Mesenchymal stem cell (in vitro differentiated cells and primary cell): ENCODE measurements around the gene PDE6C.

Experiments used
- DNase-seq: peaks from one replicate; pipeline ENCODE4 v3.0.0-alpha.2; 2013
- H2AFZ ChIP-seq: one replicate; pipeline ENCODE4 v1.6.1; 2013; ENCODE audit warnings: low read depth, mild to moderate bottlenecking, control low read depth, inconsistent platforms, low read length, moderate library complexity
- H2AK5ac ChIP-seq: 2 replicates; pipeline ENCODE4 v1.6.1; 2013; ENCODE audit warnings: low read length, moderate library complexity, mild to moderate bottlenecking, inconsistent platforms; ENCODE audit not compliant: severe bottlenecking
- H2BK120ac ChIP-seq: one replicate; pipeline ENCODE4 v1.6.1; 2013; ENCODE audit warnings: low read depth, mild to moderate bottlenecking, inconsistent platforms, low read length, moderate library complexity
- H2BK12ac ChIP-seq, 2 experiments: one replicate each; pipeline ENCODE4 v1.6.1; 2013; ENCODE audit warnings: inconsistent platforms in 2 of 2, low read length in 2 of 2, mild to moderate bottlenecking in 2 of 2, moderate library complexity in 2 of 2, control low read depth in 1 of 2
- H2BK15ac ChIP-seq: one replicate; pipeline ENCODE4 v1.6.1; 2013; ENCODE audit warnings: mild to moderate bottlenecking, low read depth, inconsistent platforms; ENCODE audit not compliant: poor library complexity, severe bottlenecking
- H2BK5ac ChIP-seq: 2 replicates; pipeline ENCODE4 v1.6.1; 2013; ENCODE audit warnings: low read depth, mild to moderate bottlenecking, low read length, control low read depth, inconsistent platforms; ENCODE audit not compliant: poor library complexity, severe bottlenecking
- H3K14ac ChIP-seq, 2 experiments: one replicate each; pipeline ENCODE4 v1.6.1; 2013; ENCODE audit warnings: inconsistent platforms in 2 of 2, low read length in 2 of 2, control low read depth in 1 of 2, mild to moderate bottlenecking in 1 of 2, moderate library complexity in 1 of 2
- H3K18ac ChIP-seq, 2 experiments: one replicate each; pipeline ENCODE4 v1.6.1; 2013; ENCODE audit warnings: inconsistent platforms in 2 of 2, low read length in 2 of 2, control low read depth in 1 of 2, low read depth in 1 of 2, mild to moderate bottlenecking in 1 of 2
- H3K23ac ChIP-seq, 2 experiments: one replicate each; pipeline ENCODE4 v1.6.1; 2013; ENCODE audit warnings: inconsistent platforms in 2 of 2, low read length in 2 of 2, mild to moderate bottlenecking in 2 of 2, moderate library complexity in 2 of 2, control low read depth in 1 of 2
- H3K27ac ChIP-seq: 2 replicates; pipeline ENCODE4 v1.5.1; 2013; ENCODE audit warnings: mild to moderate bottlenecking, moderate library complexity, low read length, control low read depth, inconsistent platforms; ENCODE audit not compliant: poor library complexity, severe bottlenecking
- H3K27me3 ChIP-seq, 2 experiments: 2 replicates each; pipeline versions ENCODE4 v1.6.1 to v1.7.0; 2013; ENCODE audit warnings: low read length in 2 of 2, mild to moderate bottlenecking in 2 of 2, moderate library complexity in 2 of 2, control low read depth in 1 of 2, inconsistent platforms in 1 of 2; ENCODE audit not compliant: control insufficient read depth in 1 of 2, insufficient read depth in 1 of 2
- H3K36me3 ChIP-seq, 2 experiments: 2 replicates each; pipeline versions ENCODE4 v1.6.1 to v1.7.0; 2013; ENCODE audit warnings: low read length in 2 of 2, control low read depth in 1 of 2, inconsistent platforms in 1 of 2, low read depth in 1 of 2, mild to moderate bottlenecking in 1 of 2; ENCODE audit not compliant: insufficient read depth in 2 of 2, control insufficient read depth in 1 of 2
- H3K4ac ChIP-seq, 2 experiments: one replicate each; pipeline ENCODE4 v1.6.1; 2013; ENCODE audit warnings: inconsistent platforms in 2 of 2, low read length in 2 of 2, mild to moderate bottlenecking in 2 of 2, moderate library complexity in 2 of 2, control low read depth in 1 of 2, low read depth in 1 of 2
- H3K4me1 ChIP-seq: 2 replicates; pipeline ENCODE4 v1.6.1; 2013; ENCODE audit warnings: low read depth, low read length, control low read depth; ENCODE audit not compliant: control insufficient read depth, insufficient read depth
- H3K4me2 ChIP-seq: 2 replicates; pipeline ENCODE4 v1.6.1; 2013; ENCODE audit warnings: low read length, mild to moderate bottlenecking, inconsistent platforms; ENCODE audit not compliant: poor library complexity, severe bottlenecking
- H3K4me3 ChIP-seq, 2 experiments: 2 replicates each; pipeline versions ENCODE4 v1.5.1 to v1.7.0; 2013; ENCODE audit warnings: low read length in 2 of 2, mild to moderate bottlenecking in 2 of 2, control low read depth in 1 of 2, low read depth in 1 of 2; ENCODE audit not compliant: insufficient read depth in 1 of 2
- H3K79me1 ChIP-seq: replicated peaks from 2 replicates; pipeline ENCODE4 v1.6.1; 2013; ENCODE audit warnings: mild to moderate bottlenecking, control low read depth, low read length, inconsistent platforms; ENCODE audit not compliant: poor library complexity, severe bottlenecking
- H3K9ac ChIP-seq: 2 replicates; pipeline ENCODE4 v1.7.0; 2013; ENCODE audit warnings: mild to moderate bottlenecking, low read length, moderate library complexity
- H3K9me3 ChIP-seq: 2 replicates; pipeline ENCODE4 v1.7.0; 2013; ENCODE audit warnings: mild to moderate bottlenecking, low read length; ENCODE audit not compliant: control insufficient read depth
- H4K8ac ChIP-seq: one replicate; pipeline ENCODE4 v1.6.1; 2013; ENCODE audit warnings: inconsistent platforms, mild to moderate bottlenecking, low read length, moderate library complexity
- H4K91ac ChIP-seq: one replicate; pipeline ENCODE4 v1.6.1; 2013; ENCODE audit warnings: mild to moderate bottlenecking, low read length, inconsistent platforms
- WGBS: methylation state at CpG from one replicate; pipeline ENCODE4 v1.1.7; 2013; ENCODE audit warnings: mixed read lengths; 5-methylcytosine and 5-hydroxymethylcytosine counted together

PDE6C gene

DNA sequence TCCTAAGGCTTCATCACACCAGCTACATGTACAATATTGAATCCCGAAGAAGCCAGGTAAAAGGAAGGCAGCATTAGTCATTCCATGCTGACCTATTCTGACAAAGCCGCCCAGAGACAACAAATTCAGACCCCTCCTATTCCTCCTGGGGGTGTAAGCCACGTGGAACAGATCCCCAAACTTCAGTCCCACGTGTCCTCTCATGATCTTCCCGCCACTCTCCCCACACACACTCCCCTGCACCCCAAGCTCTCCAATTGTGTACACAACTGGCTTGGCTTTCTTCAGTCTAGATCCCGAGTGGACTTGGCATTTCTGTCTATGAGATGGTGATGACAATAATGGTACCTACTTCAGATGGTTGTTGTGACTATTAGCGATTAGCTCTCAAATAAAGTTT, 8.6 kb downstream of the PDE6C start:
- Histone ChIP-seq H3K4ac (no peak overlapping the region), H2BK120ac (no peak overlapping the region), H3K18ac (no peak overlapping the region), H3K9me3 (no peaks in the 10 kb centered on the region), H3K36me3 (no peaks in the 10 kb centered on the region), H3K9ac (no peak overlapping the region), H2BK12ac (no peak overlapping the region), H3K79me1 (no peaks in the 10 kb centered on the region), H3K27me3 (peaks cover 26 to 47% of the 10 kb centered on the region in 2 experiments), H3K27ac (no peak overlapping the region), H2AFZ (no peak overlapping the region), H4K8ac (no peak overlapping the region), H3K23ac (no peak overlapping the region), H2BK5ac (no peak overlapping the region), H2BK15ac (no peak overlapping the region), H3K14ac (no peak overlapping the region), H3K4me3 (no peak overlapping the region), H4K91ac (no peak overlapping the region), H2AK5ac (no peak overlapping the region), H3K4me2 (no peak overlapping the region), H3K4me1 (no peaks in the 10 kb centered on the region)
- 67% methylated on average over 6 of the region's 7 CpGs for WGBS
- no peak for DNase-seq

DNA sequence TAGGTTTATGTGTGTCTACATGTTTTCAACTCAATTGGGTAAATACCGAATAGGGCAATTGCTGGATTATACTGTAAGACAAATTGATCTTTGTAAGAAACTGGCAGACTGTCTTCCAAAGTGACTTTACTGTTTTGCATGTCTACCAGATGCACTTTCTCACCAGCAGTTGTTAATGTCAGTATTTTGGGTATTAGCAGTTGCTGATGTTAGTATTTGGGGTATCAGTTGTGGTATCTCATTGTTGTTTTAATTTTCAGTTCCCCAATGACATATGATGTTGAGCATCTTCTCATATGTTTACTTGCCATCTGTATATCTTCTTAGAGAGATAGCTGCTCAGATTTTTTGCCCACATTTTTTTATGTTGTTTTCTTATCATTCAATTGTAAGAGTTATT, 10.6 kb downstream of the PDE6C start:
- Histone ChIP-seq H2AK5ac (no peak overlapping the region), H2BK15ac (no peak overlapping the region), H3K27ac (no peak overlapping the region), H3K9me3 (no peaks in the 10 kb centered on the region), H3K4ac (no peak overlapping the region), H3K9ac (no peak overlapping the region), H3K36me3 (no peaks in the 10 kb centered on the region), H3K18ac (no peak overlapping the region), H3K27me3 (peaks cover 26 to 39% of the 10 kb centered on the region in 2 experiments), H4K91ac (no peak overlapping the region), H3K79me1 (no peaks in the 10 kb centered on the region), H3K23ac (no peak overlapping the region), H3K4me3 (no peak overlapping the region), H2BK12ac (no peak overlapping the region), H2BK120ac (no peak overlapping the region), H2AFZ (no peak overlapping the region), H3K4me2 (no peak overlapping the region), H3K14ac (no peak overlapping the region), H3K4me1 (no peaks in the 10 kb centered on the region), H4K8ac (no peak overlapping the region), H2BK5ac (no peak overlapping the region)
- no peak for DNase-seq
- 100% methylated on average over 1 of the region's 1 CpG for WGBS

DNA sequence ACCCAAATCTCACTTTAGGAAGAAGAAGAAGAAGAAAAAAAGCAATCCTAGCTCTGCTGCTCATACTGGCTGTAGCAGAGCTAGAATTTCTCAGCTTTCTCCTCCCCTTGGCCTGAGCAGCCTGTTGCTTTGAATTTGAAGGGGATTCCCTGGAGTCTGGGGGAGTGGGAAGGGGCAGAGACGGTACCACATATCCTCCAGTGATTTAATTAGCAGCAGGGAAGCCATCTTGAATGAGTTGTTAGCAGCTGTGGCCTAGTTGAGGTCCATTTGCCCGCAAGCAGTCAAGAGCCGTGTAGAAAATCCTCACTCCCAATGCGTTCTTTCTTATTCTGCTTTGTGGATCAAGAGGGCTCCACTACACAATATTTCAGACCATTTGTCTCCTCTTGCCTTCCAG, 16.5 kb downstream of the PDE6C start:
- no peak overlapping the region for H4K8ac ChIP-seq
- no peak overlapping the region for H2BK12ac ChIP-seq
- no peak overlapping the region for H3K14ac ChIP-seq
- 80% methylated on average over 4 of the region's 4 CpGs for WGBS
- H3K4ac ChIP-seq: no peak overlapping the region
- H3K23ac ChIP-seq: no peak overlapping the region
- no peaks in the 10 kb centered on the region for H3K9me3 ChIP-seq
- H2BK15ac ChIP-seq: no peak overlapping the region
- no peaks in the 10 kb centered on the region for H3K79me1 ChIP-seq
- H3K4me2 ChIP-seq: no peak overlapping the region
- H2BK120ac ChIP-seq: no peak overlapping the region
- no peak overlapping the region for H2AK5ac ChIP-seq
- H3K9ac ChIP-seq: no peak overlapping the region
- H2BK5ac ChIP-seq: no peak overlapping the region
- no peak overlapping the region for H4K91ac ChIP-seq
- no peaks in the 10 kb centered on the region for H3K36me3 ChIP-seq
- H3K27me3 ChIP-seq: peaks cover 9 to 14% of the 10 kb centered on the region in 2 experiments
- DNase-seq: no peak
- no peak overlapping the region for H3K4me3 ChIP-seq
- no peak overlapping the region for H2AFZ ChIP-seq
- no peak overlapping the region for H3K27ac ChIP-seq
- no peak overlapping the region for H3K18ac ChIP-seq
- H3K4me1 ChIP-seq: peaks cover 18% of the 10 kb centered on the region

DNA sequence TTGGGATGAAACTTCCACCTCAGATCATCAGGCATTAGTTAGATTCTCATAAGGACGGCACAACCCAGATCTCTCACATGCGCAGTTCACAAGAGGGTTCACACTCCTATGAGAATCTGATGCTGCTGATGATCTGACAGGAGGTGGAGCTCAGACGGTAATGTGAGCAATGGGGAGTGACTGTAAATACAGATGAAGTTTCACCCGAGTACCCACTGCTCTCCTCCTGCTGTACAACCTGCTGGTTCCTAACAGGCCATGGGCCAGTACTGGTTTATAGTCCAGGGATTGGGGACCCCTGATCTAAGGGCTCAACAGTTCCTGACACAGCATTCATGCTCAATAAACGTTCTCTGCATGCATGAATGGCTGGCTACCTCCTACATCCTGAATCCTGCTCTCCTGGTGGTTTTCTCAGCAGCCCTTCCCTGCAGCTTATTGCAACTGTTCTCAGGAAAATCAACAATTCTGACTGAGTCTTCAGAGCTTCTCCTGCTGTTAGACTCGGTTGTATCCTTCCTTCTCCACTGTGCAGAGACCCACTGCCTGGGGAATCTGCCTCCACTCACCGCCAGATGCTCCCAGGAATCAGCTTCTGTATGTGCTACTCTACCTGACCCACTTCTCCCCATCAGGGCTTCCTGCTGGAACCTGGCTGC, 17.4 kb downstream of the PDE6C start:
- Histone ChIP-seq H3K36me3 (no peaks in the 10 kb centered on the region), H2BK15ac (no peak overlapping the region), H3K9ac (no peak overlapping the region), H2AK5ac (no peak overlapping the region), H3K4ac (no peak overlapping the region), H2BK120ac (no peak overlapping the region), H4K8ac (no peak overlapping the region), H4K91ac (no peak overlapping the region), H3K27ac (no peak overlapping the region), H3K23ac (no peak overlapping the region), H3K4me3 (no peak overlapping the region), H3K18ac (no peak overlapping the region), H2AFZ (no peak overlapping the region), H3K14ac (no peak overlapping the region), H3K27me3 (peaks cover 6 to 13% of the 10 kb centered on the region in 2 experiments), H2BK12ac (no peak overlapping the region), H3K9me3 (no peaks in the 10 kb centered on the region), H3K4me2 (no peak overlapping the region), H3K79me1 (no peaks in the 10 kb centered on the region), H2BK5ac (no peak overlapping the region), H3K4me1 (peaks cover 18% of the 10 kb centered on the region)
- WGBS: 63% methylated on average over 7 of the region's 7 CpGs
- DNase-seq: no peak
